ENCODE results near the gene PRX. TPM values are rescaled to one million over a fixed set of nuclear protein-coding genes. Genes with fewer than 3 reads are reported as not detected.
"Not testable (repeated sequence)": the region's sequence is repeated elsewhere in the genome, so short reads cannot be mapped to it uniquely, and the experiment has no call there.

Gene PRX
- total RNA-seq, 2 donors from 2014 or later, result 3.3 to 6.4 TPM

- Histone ChIP-seq H3K4me3 (ENCODE audit: low read length) (peak overlapping the region; percentile 84), H3K4me1 (ENCODE audit: control insufficient read depth, insufficient read depth, low read length) (no peaks in the 10 kb centered on the region), H3K9me3 (ENCODE audit: control insufficient read depth, low read length) (no peaks in the 10 kb centered on the region), H3K36me3 (ENCODE audit: control insufficient read depth, insufficient read depth, low read length) (no peaks in the 10 kb centered on the region), H3K27ac (ENCODE audit: low read depth, low read length) (peak overlapping the region; percentile 83), H3K9ac (ENCODE audit: extremely low read depth, low read length, poor library complexity, severe bottlenecking) (peak overlapping the region; percentile 78), H3K27me3 (ENCODE audit: control insufficient read depth, insufficient read depth, low read length, poor library complexity, severe bottlenecking) (no peaks in the 10 kb centered on the region)
- Mint-ChIP-seq H3K36me3 (ENCODE audit: low read depth) (no peaks in the 10 kb centered on the region), H3K27ac (peak overlapping the region; percentile 93), H3K4me3 (peak overlapping the region; percentile 62), H3K4me1 (peaks cover 11% of the 10 kb centered on the region), H3K9me3 (no peaks in the 10 kb centered on the region), H3K27me3 (ENCODE audit: insufficient read depth) (no peaks in the 10 kb centered on the region)
- TF ChIP-seq, protein P1, sequence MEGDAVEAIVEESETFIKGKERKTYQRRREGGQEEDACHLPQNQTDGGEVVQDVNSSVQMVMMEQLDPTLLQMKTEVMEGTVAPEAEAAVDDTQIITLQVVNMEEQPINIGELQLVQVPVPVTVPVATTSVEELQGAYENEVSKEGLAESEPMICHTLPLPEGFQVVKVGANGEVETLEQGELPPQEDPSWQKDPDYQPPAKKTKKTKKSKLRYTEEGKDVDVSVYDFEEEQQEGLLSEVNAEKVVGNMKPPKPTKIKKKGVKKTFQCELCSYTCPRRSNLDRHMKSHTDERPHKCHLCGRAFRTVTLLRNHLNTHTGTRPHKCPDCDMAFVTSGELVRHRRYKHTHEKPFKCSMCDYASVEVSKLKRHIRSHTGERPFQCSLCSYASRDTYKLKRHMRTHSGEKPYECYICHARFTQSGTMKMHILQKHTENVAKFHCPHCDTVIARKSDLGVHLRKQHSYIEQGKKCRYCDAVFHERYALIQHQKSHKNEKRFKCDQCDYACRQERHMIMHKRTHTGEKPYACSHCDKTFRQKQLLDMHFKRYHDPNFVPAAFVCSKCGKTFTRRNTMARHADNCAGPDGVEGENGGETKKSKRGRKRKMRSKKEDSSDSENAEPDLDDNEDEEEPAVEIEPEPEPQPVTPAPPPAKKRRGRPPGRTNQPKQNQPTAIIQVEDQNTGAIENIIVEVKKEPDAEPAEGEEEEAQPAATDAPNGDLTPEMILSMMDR (conservative IDR thresholded peaks at IDR 0.05), result no peak
- 6 to 12% methylated on average over 21 to 50 of the region's 50 CpGs for WGBS, 2 experiments (ENCODE audit: insufficient coverage in 1 of 2, insufficient read length in 1 of 2)
- peak; percentile 93 for DNase-seq
Observed at GRCh38 chr19:40433391-40434216, 20.4 kb upstream of the PRX start.

GRCh38 chr19:40432760-40433159 lies 19.6 kb upstream of the PRX start:
- not testable (repeated sequence) for DNase-seq; H3K9me3 Mint-ChIP-seq; H3K27me3 ChIP-seq (ENCODE audit: control insufficient read depth, insufficient read depth, low read length, poor library complexity, severe bottlenecking); H3K36me3 Mint-ChIP-seq (ENCODE audit: low read depth); H3K36me3 ChIP-seq (ENCODE audit: control insufficient read depth, insufficient read depth, low read length); H3K4me1 ChIP-seq (ENCODE audit: control insufficient read depth, insufficient read depth, low read length); H3K27ac ChIP-seq (ENCODE audit: low read depth, low read length); H3K27me3 Mint-ChIP-seq (ENCODE audit: insufficient read depth); H3K9me3 ChIP-seq (ENCODE audit: control insufficient read depth, low read length)
- H3K27ac Mint-ChIP-seq, result peak overlapping the region; percentile 93
- peak overlapping the region; percentile 84 for H3K4me3 ChIP-seq (ENCODE audit: low read length)
- WGBS, 2 experiments (ENCODE audit: insufficient coverage in 1 of 2, insufficient read length in 1 of 2), result 81 to 88% methylated on average over 6 to 7 of the region's 7 CpGs
- H3K4me3 Mint-ChIP-seq, result peak overlapping the region; percentile 62
- H3K9ac ChIP-seq (ENCODE audit: extremely low read depth, low read length, poor library complexity, severe bottlenecking), result peak overlapping the region; percentile 78
- peaks cover 11% of the 10 kb centered on the region for H3K4me1 Mint-ChIP-seq

DNA sequence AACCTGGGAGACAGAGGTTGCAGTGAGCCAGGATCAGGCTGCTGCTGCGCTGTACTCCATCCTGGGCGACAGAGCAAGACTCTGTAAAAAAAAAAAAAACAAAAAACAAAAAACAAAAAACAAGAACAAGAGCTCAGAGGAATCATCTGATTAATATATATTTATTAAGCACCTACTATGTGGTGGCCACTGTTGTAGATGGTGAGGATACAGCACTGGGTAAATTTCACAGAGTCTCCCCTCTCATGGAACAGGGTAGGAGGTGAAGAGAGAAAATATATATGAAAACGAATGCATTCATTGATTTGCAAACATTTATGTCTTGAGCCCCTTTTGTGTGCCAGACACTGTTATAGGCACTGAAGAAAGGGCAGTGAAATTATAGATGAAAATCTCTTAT lies 18.5 kb upstream of the PRX start:
- H3K9ac ChIP-seq (ENCODE audit: extremely low read depth, low read length, poor library complexity, severe bottlenecking), result no peak overlapping the region
- WGBS, 2 experiments (ENCODE audit: insufficient coverage in 1 of 2, insufficient read length in 1 of 2), result 84 to 100% methylated on average over 1 to 2 of the region's 3 CpGs
- H3K36me3 Mint-ChIP-seq (ENCODE audit: low read depth), result no peaks in the 10 kb centered on the region
- peaks cover 1% of the 10 kb centered on the region for H3K27me3 Mint-ChIP-seq (ENCODE audit: insufficient read depth)
- H3K4me3 Mint-ChIP-seq, result no peak overlapping the region
- no peak for DNase-seq
- H3K27ac ChIP-seq (ENCODE audit: low read depth, low read length), result no peak overlapping the region
- TF ChIP-seq, protein P1 (conservative IDR thresholded peaks at IDR 0.05), result no peak
- no peaks in the 10 kb centered on the region for H3K36me3 ChIP-seq (ENCODE audit: control insufficient read depth, insufficient read depth, low read length)
- H3K9me3 Mint-ChIP-seq, result no peaks in the 10 kb centered on the region
- H3K9me3 ChIP-seq (ENCODE audit: control insufficient read depth, low read length), result no peaks in the 10 kb centered on the region
- H3K27me3 ChIP-seq (ENCODE audit: control insufficient read depth, insufficient read depth, low read length, poor library complexity, severe bottlenecking), result no peaks in the 10 kb centered on the region
- H3K4me1 ChIP-seq (ENCODE audit: control insufficient read depth, insufficient read depth, low read length), result no peaks in the 10 kb centered on the region
- peaks cover 11% of the 10 kb centered on the region for H3K4me1 Mint-ChIP-seq
- no peak overlapping the region for H3K27ac Mint-ChIP-seq
- H3K4me3 ChIP-seq (ENCODE audit: low read length), result no peak overlapping the region

DNA sequence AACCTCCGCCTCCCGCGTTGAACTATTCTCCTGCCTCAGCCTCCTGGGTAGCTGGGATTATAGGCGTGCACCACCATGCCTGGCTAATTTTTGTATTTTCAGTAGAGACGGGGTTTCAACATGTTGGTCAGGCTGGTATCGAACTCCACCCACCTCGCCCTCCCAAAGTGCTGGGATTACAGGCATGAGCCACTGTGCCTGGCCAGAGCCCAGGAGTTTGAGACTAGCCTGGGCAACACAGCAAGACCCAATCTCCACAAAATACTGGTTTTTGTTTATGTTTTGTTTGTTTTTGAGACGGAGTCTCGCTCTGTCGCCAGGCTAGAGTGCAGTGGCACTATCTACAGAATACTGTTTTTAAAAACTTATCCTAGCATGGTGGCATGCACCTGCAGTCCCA lies 17.1 kb upstream of the PRX start:
- H3K9me3 ChIP-seq (ENCODE audit: control insufficient read depth, low read length); H3K27me3 Mint-ChIP-seq (ENCODE audit: insufficient read depth); H3K9ac ChIP-seq (ENCODE audit: extremely low read depth, low read length, poor library complexity, severe bottlenecking); DNase-seq; H3K27ac Mint-ChIP-seq; H3K27me3 ChIP-seq (ENCODE audit: control insufficient read depth, insufficient read depth, low read length, poor library complexity, severe bottlenecking); H3K36me3 ChIP-seq (ENCODE audit: control insufficient read depth, insufficient read depth, low read length); H3K4me1 ChIP-seq (ENCODE audit: control insufficient read depth, insufficient read depth, low read length); H3K4me3 ChIP-seq (ENCODE audit: low read length); H3K4me3 Mint-ChIP-seq; H3K9me3 Mint-ChIP-seq; H3K27ac ChIP-seq (ENCODE audit: low read depth, low read length); H3K36me3 Mint-ChIP-seq (ENCODE audit: low read depth): not testable (repeated sequence)
- 98 to 100% methylated on average over 10 of the region's 10 CpGs for WGBS, 2 experiments (ENCODE audit: insufficient coverage in 1 of 2, insufficient read length in 1 of 2)
- H3K4me1 Mint-ChIP-seq, result peaks cover 11% of the 10 kb centered on the region

DNA sequence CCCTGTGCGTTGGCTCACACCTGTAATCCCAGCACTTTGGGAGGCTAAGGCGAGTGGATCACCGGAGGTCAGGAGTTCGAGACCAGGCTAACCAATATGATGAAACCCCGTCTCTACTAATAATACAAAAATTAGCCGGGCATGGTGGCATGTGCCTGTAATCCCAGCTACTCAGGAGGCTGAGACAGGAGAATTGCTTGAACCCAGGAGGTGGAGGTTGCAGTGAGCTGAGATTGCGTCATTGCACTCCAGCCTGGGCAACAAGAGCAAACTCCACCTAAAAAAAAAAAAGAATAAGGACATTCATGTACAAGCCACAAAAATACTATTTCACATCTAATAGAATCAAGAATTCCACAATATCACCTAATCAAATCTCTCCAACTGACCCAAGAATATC lies 15.0 kb upstream of the PRX start:
- H3K27me3 ChIP-seq (ENCODE audit: control insufficient read depth, insufficient read depth, low read length, poor library complexity, severe bottlenecking); H3K36me3 Mint-ChIP-seq (ENCODE audit: low read depth); H3K9me3 ChIP-seq (ENCODE audit: control insufficient read depth, low read length); H3K27ac Mint-ChIP-seq; H3K27me3 Mint-ChIP-seq (ENCODE audit: insufficient read depth); H3K4me3 ChIP-seq (ENCODE audit: low read length); H3K4me1 ChIP-seq (ENCODE audit: control insufficient read depth, insufficient read depth, low read length); DNase-seq; H3K27ac ChIP-seq (ENCODE audit: low read depth, low read length); H3K36me3 ChIP-seq (ENCODE audit: control insufficient read depth, insufficient read depth, low read length); H3K9ac ChIP-seq (ENCODE audit: extremely low read depth, low read length, poor library complexity, severe bottlenecking); H3K9me3 Mint-ChIP-seq; H3K4me3 Mint-ChIP-seq: not testable (repeated sequence)
- 83 to 96% methylated on average over 6 of the region's 7 CpGs for WGBS, 2 experiments (ENCODE audit: insufficient coverage in 1 of 2, insufficient read length in 1 of 2)
- H3K4me1 Mint-ChIP-seq, result peaks cover 12% of the 10 kb centered on the region
